Measurements from ENCODE around the gene LYPLAL1.

Gene LYPLAL1

DNA sequence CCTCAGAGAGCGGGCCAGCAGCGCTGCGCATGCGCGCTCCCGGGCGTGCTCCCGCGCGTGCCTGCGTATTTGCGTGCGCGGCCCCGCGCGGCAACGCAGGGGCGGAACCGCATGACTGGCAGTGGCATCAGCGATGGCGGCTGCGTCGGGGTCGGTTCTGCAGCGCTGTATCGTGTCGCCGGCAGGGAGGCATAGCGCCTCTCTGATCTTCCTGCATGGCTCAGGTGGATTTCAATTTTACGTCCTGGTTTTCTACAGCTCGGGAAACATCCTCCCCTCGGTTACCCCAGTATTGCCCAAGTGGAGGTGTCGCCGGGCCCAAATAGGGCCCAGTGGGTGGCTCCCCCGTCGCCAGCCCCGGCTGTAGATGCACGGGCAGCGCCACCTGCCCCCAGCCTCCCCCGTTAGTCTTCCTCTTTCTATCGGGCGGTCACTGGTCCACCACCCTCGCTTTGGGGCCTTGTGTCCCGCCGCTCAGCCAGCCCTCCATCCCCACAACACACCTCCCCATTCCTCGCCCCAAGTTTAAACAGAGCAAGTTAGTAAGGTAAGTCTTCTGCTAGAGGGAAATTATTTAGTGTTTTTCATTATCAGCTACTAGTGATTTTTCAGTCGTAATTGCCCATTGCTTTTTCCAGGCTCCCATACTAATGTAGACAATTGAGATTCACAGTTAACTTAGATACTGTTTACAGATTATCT is at the start of gene LYPLAL1:
Gene LYPLAL1, plus strand, starts transcription at position 121 of the 702 bp plus-strand sequence. Its CDS starts 13 bp downstream, at position 134.
- DNase-seq, result peak; percentile 86

DNA sequence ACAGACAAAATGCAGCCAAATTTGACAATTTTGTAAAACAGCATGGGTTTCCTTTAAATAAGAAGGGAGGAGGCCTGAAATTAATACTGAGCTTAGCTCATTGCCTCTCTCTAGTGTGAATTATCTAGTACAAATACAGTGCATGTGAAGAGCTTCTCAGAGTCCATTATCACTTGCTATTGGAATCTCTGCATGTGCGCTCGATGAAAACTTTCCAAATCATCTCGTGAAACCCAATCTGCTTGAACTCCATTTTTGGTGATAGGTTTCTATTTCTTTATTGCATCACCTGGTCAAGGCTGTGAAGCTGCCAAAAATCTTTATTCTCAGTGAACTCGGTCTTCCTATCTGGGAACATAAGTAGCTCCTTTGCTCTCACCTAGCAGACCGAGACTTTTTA is 49.5 kb upstream of the LYPLAL1 start:
- no peak for DNase-seq

GRCh38 chr1:219125342-219125741 is 48.3 kb upstream of the LYPLAL1 start:
- no peak for DNase-seq

- DNase-seq, result no peak
These were observed 47.3 kb upstream of the LYPLAL1 start for GRCh38 chr1:219126377-219126776.

GRCh38 chr1:219128957-219129356 is 44.7 kb upstream of the LYPLAL1 start:
- DNase-seq, result no peak

- no peak for DNase-seq
These were observed 43.2 kb upstream of the LYPLAL1 start for GRCh38 chr1:219130366-219130935.

DNA sequence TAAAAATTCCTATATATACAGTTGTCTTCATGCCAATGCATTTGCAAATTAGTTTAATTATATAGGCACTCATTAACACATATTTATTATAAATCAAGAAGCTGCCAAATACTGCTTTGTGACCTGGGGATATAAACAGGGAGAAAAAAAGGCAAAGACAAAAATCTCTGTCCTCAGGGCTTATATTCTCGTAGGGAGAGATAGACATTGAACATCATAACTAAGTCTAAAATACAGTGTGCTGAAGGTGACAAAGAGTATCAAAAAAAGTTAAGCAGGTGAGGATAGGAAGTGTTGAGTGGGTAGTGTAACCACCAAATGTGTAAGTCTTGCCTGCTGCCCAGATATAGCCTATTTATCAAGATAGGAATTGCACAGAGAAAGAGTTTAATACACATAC is 40.7 kb upstream of the LYPLAL1 start:
- no peak for DNase-seq

- DNase-seq, result no peak
These were observed 34.9 kb upstream of the LYPLAL1 start for GRCh38 chr1:219138747-219139146.

GRCh38 chr1:219140303-219140877 is 33.3 kb upstream of the LYPLAL1 start:
- DNase-seq, result no peak

DNA sequence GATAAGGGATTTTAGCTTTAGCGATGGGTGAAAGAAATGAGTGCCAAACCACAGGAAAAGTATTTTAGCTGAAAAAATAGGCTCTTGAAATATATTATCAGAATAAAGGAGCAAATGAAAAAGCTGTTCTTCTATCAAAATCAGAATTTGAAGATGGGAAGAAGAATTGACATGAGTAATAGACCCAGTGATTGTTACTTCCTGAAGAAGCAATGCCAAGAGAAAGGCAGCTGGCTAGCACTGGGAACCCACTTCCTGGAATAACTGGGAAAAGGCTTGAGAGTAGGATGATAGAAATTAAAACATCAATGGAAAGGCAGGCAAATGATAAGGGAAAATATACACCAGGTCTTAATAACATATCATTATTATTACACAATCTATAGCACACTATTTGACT is 29.9 kb upstream of the LYPLAL1 start:
- DNase-seq, result no peak

GRCh38 chr1:219144658-219145315 is 28.9 kb upstream of the LYPLAL1 start:
- DNase-seq, result no peak

DNA sequence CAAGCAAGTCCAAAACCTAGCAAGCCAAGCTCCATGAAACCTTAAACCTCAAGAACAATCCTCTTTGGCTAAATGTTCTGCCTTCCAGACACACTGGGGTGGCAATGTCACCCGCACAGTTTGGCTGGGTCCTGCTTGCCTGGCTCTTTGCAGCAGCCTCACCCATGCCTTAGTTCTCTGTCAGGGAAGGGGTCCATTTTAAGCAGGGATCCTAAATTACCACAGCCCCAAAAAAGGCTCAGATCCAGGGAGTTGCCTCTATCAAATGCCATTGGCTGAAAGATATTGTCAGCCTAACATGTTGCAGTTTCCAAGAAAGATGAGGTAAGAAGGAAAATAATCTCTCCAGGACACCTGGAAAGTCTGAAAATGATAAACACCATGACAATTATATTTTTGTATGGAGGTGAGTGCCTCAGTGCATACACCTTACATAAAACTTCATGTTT is 26.1 kb upstream of the LYPLAL1 start:
- DNase-seq, result no peak

- no peak for DNase-seq
These were observed 24.6 kb upstream of the LYPLAL1 start for GRCh38 chr1:219149009-219149577.

DNA sequence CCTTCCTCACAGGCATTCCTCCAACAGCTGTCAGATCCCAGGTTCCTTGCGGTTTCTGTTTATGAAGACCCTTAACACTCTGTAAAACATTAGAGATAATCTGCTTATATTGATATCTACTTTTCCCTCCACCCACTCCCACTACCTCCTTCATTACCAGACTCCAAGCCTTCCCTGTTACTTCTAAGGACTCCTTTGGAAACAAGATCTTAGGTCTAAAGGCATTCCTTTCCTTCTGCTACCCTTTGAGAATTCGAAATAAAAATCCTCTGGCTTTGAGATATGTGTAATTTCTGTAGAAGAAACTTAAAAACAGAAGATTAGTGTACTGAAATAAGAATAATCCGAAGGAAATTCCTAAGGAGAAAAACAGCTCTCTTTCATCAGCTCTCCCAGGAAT is 23.7 kb upstream of the LYPLAL1 start:
- no peak for DNase-seq

DNA sequence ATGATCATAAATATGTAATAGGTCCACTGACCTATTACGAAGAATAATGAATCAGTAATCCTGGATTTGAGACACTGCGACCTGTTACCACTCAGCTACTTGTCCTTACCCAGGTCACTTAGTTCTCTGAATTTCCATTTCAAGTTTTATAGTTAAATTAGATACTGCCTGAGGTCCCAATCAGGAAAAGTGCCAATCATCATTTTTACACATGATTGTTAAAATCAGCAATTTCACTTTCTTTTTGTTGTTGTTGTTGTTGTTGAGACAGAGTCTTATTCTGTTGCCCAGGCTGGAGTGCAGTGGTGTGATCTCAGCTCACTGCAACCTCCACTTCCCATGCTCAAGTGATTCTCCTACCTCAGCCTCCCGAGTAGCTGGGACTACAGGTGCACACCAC is 22.8 kb upstream of the LYPLAL1 start:
- no peak for DNase-seq

DNA sequence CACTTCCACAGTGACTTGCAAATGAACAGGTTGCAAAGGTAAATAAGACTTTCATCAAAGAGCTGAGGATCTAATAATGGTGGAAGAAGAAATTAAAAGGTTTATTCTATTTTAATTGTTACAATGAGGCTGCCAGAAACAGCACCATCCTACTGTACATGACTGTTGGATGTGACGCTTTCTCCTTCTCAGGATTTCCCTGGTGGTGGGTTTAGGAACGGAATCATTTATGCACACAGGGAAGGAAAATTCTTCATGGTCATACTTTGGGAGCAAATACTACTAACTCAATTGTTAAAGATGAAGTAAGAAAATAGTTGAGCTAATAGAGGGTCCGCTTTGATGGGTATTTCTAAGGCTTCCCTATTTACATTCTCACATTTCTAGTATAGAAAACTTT is 22.2 kb upstream of the LYPLAL1 start:
- DNase-seq, result no peak

- no peak for DNase-seq
These were observed 20.9 kb upstream of the LYPLAL1 start for GRCh38 chr1:219152751-219153150.

DNA sequence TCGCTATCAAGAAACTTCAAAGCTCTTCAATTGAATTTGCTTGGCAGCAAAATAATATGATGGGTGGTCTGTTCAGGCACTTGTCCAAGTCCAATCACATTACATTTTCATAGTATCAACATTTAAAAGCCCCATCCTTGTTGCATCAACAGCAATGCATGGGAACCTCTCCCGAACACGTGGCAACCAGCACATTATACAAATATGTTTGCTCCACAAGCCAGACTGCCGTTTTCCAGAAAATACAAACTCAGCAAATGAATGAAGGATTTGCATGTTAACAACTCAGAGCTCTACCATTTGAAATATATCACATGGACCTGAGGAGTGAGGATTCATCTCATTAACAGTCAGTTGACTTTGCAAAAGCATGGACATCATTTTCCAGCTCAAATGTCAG is 20.0 kb upstream of the LYPLAL1 start:
- no peak for DNase-seq

GRCh38 chr1:219155135-219155534 is 18.5 kb upstream of the LYPLAL1 start:
- DNase-seq, result no peak

- no peak for DNase-seq
These were observed 13.6 kb upstream of the LYPLAL1 start for GRCh38 chr1:219159946-219160645.

GRCh38 chr1:219160967-219161366 is 12.7 kb upstream of the LYPLAL1 start:
- no peak for DNase-seq

DNA sequence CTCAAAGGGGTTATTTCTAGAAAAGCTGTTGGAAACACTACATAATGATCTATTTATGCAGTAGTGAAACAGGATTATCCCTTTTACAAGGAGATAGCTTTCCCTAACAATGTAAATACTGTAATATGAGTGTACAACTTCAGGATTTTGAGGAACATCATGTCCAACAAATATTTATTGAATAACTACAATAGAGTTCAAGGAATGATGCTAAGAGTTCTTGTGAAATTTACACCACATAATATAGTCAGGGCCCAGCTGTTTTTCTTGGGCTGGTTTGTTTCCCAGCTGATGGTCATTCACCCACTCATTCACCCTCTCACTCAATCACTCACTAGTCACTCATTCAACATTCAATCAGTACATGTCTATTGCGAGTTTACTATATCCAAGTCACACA is 12.3 kb upstream of the LYPLAL1 start:
- DNase-seq, result no peak

DNA sequence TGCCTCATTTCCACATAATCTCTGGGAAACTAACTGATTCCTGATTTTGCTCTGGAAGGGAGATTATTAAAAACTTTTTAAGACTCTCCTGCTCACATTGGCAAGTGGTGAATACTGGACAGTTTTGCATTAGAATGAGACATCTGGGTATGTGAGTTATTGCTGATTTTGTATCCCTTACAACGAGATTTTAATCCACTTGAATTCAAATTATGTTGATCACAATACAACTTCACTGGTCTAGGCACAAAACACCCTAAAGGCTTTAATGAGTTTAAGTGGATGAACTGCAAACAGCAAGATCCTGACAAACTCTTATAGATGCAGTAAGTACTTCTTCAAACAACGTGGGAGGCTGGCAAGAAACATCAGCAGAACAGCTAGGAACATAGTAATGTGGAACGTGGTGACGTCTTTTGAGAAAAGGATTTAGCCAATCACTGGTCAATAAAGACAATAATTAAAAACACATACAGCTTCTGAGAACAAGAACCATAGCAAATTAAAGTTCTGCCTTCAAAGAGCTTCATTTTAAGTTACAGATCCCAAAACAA is 10.2 kb upstream of the LYPLAL1 start:
- DNase-seq, result no peak
